GM12873 (cell line): ENCODE measurements around the gene MRPL49.

Source experiments
- CTCF ChIP-seq: IDR thresholded peaks from 2 replicates; pipeline ENCODE4 v1.5.1; 2012; ENCODE audit warnings: low read depth, mild to moderate bottlenecking, moderate library complexity, low read length, control low read depth; ENCODE audit not compliant: insufficient read depth; ENCODE audit errors: missing control alignments

The MRPL49 gene

GRCh38 chr11:65169164-65169641 is 47.1 kb downstream of the MRPL49 start:
- no peak for TF ChIP-seq CTCF

- TF ChIP-seq CTCF: no peak
Observed at GRCh38 chr11:65170058-65170534, 48.0 kb downstream of the MRPL49 start, which contains the start of gene SPDYC. Gene SPDYC, plus strand, starts transcription at chr11:65170233. Its CDS starts 1,125 bp downstream, at chr11:65171358.

GRCh38 chr11:65172600-65172999 is 50.5 kb downstream of the MRPL49 start:
- peak; percentile 10 for TF ChIP-seq CTCF
